Loucy (cell line): ENCODE data around the gene STK32C.

Source experiments
- H2AFZ ChIP-seq: fragments of 200-600 bp; sonication (generic); 2 replicates; pipeline ENCODE4 v1.6.0; 2016; ENCODE audit warnings: antibody characterized with exemption, mild to moderate bottlenecking, low read length, moderate library complexity
- H3F3A ChIP-seq: fragments of 200-600 bp; 2 replicates; pipeline ENCODE4 v1.6.0; 2016; ENCODE audit warnings: antibody characterized with exemption, low read depth, mild to moderate bottlenecking
- H3K27me3 ChIP-seq: fragments of 200-600 bp; sonication (generic); 2 replicates; pipeline ENCODE4 v1.6.1; 2014; ENCODE audit warnings: low read length, mild to moderate bottlenecking; ENCODE audit not compliant: insufficient read depth, poor library complexity, severe bottlenecking
- H3K36me3 ChIP-seq: fragments of 200-600 bp; sonication (generic); 2 replicates; pipeline ENCODE4 v1.6.1; 2016; ENCODE audit warnings: low read length; ENCODE audit not compliant: insufficient read depth
- H3K4me1 ChIP-seq: fragments of 200-600 bp; sonication (generic); 2 replicates; pipeline ENCODE4 v1.5.1; 2014; ENCODE audit warnings: low read length, mild to moderate bottlenecking; ENCODE audit not compliant: insufficient read depth, poor library complexity, severe bottlenecking
- H3K4me2 ChIP-seq: fragments of 200-600 bp; sonication (generic); 2 replicates; pipeline ENCODE4 v1.6.0; 2014; ENCODE audit warnings: antibody characterized with exemption, low read length, low read depth, mild to moderate bottlenecking; ENCODE audit not compliant: poor library complexity, severe bottlenecking
- H3K4me3 ChIP-seq: fragments of 200-600 bp; sonication (generic); 2 replicates; pipeline ENCODE4 v1.5.1; 2014; ENCODE audit warnings: low read length, mild to moderate bottlenecking, mixed read lengths; ENCODE audit not compliant: poor library complexity, severe bottlenecking
- H3K79me2 ChIP-seq: fragments of 200-600 bp; sonication (generic); 2 replicates; pipeline ENCODE4 v1.6.1; 2014; ENCODE audit warnings: low read length; ENCODE audit not compliant: insufficient read depth
- H3K9ac ChIP-seq: fragments of 200-600 bp; sonication (generic); 2 replicates; pipeline ENCODE4 v1.6.0; 2014; ENCODE audit warnings: mild to moderate bottlenecking, low read depth, low read length, moderate library complexity; ENCODE audit not compliant: poor library complexity, severe bottlenecking
- H3K9me2 ChIP-seq: fragments of 200-600 bp; sonication (generic); replicated peaks from 2 replicates; pipeline ENCODE4 v1.6.1; 2016; ENCODE audit warnings: low read depth, low read length, mixed read lengths
- H3K9me3 ChIP-seq: fragments of 200-600 bp; sonication (generic); 2 replicates; pipeline ENCODE4 v1.6.1; 2014; ENCODE audit warnings: mild to moderate bottlenecking, antibody characterized with exemption, low read length, low read depth; ENCODE audit not compliant: insufficient read depth
- H4K20me1 ChIP-seq: fragments of 200-600 bp; sonication (generic); 2 replicates; pipeline ENCODE4 v1.6.0; 2014; ENCODE audit warnings: antibody characterized with exemption, low read length, mild to moderate bottlenecking; ENCODE audit not compliant: insufficient read depth, poor library complexity, severe bottlenecking
- CTCF ChIP-seq: fragments of 200-600 bp; sonication (generic); conservative IDR thresholded peaks from 2 replicates; pipeline ENCODE4 v1.5.1; 2014; ENCODE audit warnings: mild to moderate bottlenecking, antibody characterized with exemption, low read length
- EZH2phosphoT487 ChIP-seq: fragments of 200-600 bp; IDR thresholded peaks from 2 replicates; pipeline ENCODE4 v1.6.1; 2018; ENCODE audit warnings: antibody characterized with exemption, mild to moderate bottlenecking, moderate library complexity, borderline replicate concordance

The STK32C gene

DNA sequence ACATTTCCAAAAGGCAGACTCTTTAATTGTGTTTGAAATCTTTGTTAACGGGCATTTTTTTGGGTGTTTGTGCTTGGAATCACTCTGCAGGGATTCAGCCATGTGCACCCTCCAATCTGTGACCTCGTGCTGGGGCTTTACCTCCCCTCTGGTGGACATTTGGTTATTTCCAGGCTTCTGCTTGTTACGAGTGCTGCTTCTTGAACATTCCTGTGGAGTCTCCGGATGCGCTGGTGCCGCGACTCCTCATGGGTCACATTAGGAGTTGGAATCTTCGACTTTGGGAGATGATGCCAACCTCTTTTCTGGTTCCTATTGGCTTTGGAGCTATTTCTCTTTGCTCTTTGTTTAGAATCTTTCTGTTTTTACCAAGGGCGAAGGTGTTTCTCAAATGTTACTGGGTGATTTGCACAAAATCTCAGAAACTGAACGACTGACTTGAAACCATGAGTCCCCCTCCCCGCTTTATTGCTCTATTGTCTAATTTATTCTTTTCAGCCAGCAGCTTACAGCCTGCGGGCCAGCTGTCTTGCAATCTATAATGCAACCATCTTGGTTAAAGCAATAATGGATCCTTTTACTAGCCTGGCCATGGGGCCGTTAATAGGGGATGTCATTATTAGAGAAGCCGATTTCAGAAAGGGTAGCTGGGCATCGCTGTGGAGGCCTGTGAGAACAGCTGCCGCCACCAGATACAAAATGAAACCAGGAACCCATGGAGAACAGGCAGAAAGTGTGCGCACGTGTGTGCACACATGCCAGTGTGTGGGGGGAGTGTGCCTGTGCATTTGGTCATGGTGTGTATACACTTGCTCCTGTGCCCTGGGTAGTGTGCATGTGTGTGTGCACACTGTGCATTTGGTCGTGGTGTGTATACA, 130.9 kb downstream of the STK32C start:
- TF ChIP-seq EZH2phosphoT487 (no peak), CTCF (no peak)
- H3K9ac ChIP-seq: no peak overlapping the region
- no peaks in the 10 kb centered on the region for H3K79me2 ChIP-seq
- H3K4me3 ChIP-seq: no peak overlapping the region
- H3K36me3 ChIP-seq: no peaks in the 10 kb centered on the region
- H3K9me2 ChIP-seq: no peaks in the 10 kb centered on the region
- H3K4me2 ChIP-seq: no peak overlapping the region
- H2AFZ ChIP-seq: no peak overlapping the region
- H3K9me3 ChIP-seq: peaks cover 2% of the 10 kb centered on the region; the same call in 1 of the 2 replicates
- H3F3A ChIP-seq: no peaks in the 10 kb centered on the region
- H3K27me3 ChIP-seq: no peaks in the 10 kb centered on the region
- H4K20me1 ChIP-seq: no peaks in the 10 kb centered on the region
- H3K4me1 ChIP-seq: no peaks in the 10 kb centered on the region

- Histone ChIP-seq H3K79me2 (no peaks in the 10 kb centered on the region), H3K36me3 (no peaks in the 10 kb centered on the region), H3K9ac (no peak overlapping the region), H3K9me3 (peaks cover 2% of the 10 kb centered on the region; the same call in 1 of the 2 replicates), H4K20me1 (no peaks in the 10 kb centered on the region), H3K27me3 (no peaks in the 10 kb centered on the region), H2AFZ (no peak overlapping the region), H3K4me1 (no peaks in the 10 kb centered on the region), H3K4me2 (no peak overlapping the region), H3K4me3 (no peak overlapping the region), H3F3A (no peaks in the 10 kb centered on the region), H3K9me2 (no peaks in the 10 kb centered on the region)
- TF ChIP-seq EZH2phosphoT487 (no peak), CTCF (no peak)
Observed at GRCh38 chr10:132175907-132176581, 131.7 kb downstream of the STK32C start.

DNA sequence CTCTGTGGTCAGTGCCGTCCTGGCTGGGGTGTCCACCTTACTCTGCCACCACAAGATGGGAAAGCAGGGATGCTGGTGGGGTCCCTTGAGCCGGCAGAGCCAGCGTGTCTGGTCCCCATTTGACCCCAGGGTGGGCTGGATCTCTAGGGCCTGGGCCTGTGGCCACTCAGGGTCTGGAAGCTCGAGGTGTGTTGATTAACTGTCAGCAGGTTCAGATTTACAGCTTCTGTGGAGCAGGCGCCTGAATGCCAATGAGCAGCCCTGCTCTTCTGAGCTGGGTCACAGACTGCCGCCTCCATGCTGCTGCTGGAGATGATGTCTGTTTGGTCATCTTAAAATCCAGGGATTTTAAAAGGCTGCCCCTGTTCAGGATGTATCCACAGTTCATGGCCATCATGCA, 132.3 kb downstream of the STK32C start:
- no peaks in the 10 kb centered on the region for H3K27me3 ChIP-seq
- no peaks in the 10 kb centered on the region for H3K79me2 ChIP-seq
- H3K4me1 ChIP-seq: no peaks in the 10 kb centered on the region
- H3K4me3 ChIP-seq: no peak overlapping the region
- no peak for TF ChIP-seq EZH2phosphoT487
- TF ChIP-seq CTCF: no peak
- H2AFZ ChIP-seq: no peak overlapping the region
- H3K4me2 ChIP-seq: no peak overlapping the region
- H3F3A ChIP-seq: no peaks in the 10 kb centered on the region
- no peak overlapping the region for H3K9ac ChIP-seq
- H4K20me1 ChIP-seq: no peaks in the 10 kb centered on the region
- peaks cover 2% of the 10 kb centered on the region; the same call in 1 of the 2 replicates for H3K9me3 ChIP-seq
- no peaks in the 10 kb centered on the region for H3K36me3 ChIP-seq
- no peaks in the 10 kb centered on the region for H3K9me2 ChIP-seq
